Measurements from ENCODE around the gene USP13. TPM values are rescaled to one million over a fixed set of nuclear protein-coding genes. Genes with fewer than 3 reads are reported as not detected.
A peak's percentile ranks its signal among the peaks of the same experiment; 100 is the strongest.

The USP13 gene
- total and polyA plus RNA-seq, 10 of the 15 experiments (the other 5 are each of a cell fraction or from before 2014, with no cell fraction given): 3.2 to 20.8 (median 9.0) TPM

- TF ChIP-seq GATAD2B (conservative IDR thresholded peaks at IDR 0.05; ENCODE audit: low read depth) (peak; percentile 62), IRF3 (IDR thresholded peaks at IDR 0.05) (no peak), JUND (IDR thresholded peaks at IDR 0.05; ENCODE audit: low read depth, low read length) (no peak), POLR2AphosphoS5 (IDR thresholded peaks at IDR 0.05; ENCODE audit: low read length) (no peak), NBN (IDR thresholded peaks at IDR 0.05) (peak; percentile 33; the same call in 1 of the 2 replicates), BRCA1 (IDR thresholded peaks at IDR 0.05; ENCODE audit: low read depth, low read length) (no peak), ZNF217 (IDR thresholded peaks at IDR 0.05) (no peak), MEF2B (IDR thresholded peaks at IDR 0.05; ENCODE audit: partially characterized antibody, poor library complexity, severe bottlenecking) (no peak), PRDM15 (CRISPR knock-in tag; IDR thresholded peaks at IDR 0.05) (no peak), CEBPZ (IDR thresholded peaks at IDR 0.05; ENCODE audit: low read depth, low read length) (no peak), IKZF1 (conservative IDR thresholded peaks at IDR 0.05) (peak; percentile 50), PBX3 (IDR thresholded peaks at IDR 0.05; ENCODE audit: insufficient replicate concordance, low read depth, low read length) (no peak), NFXL1 (IDR thresholded peaks at IDR 0.05; ENCODE audit: borderline replicate concordance) (no peak), TCF3 (IDR thresholded peaks at IDR 0.05; ENCODE audit: borderline replicate concordance, insufficient read depth, low read depth, low read length) (no peak), GABPA (IDR thresholded peaks at IDR 0.05; ENCODE audit: low read depth) (no peak), NFYA (IDR thresholded peaks at IDR 0.05; ENCODE audit: borderline replicate concordance, low read depth, low read length) (no peak), CTCF (IDR thresholded peaks at IDR 0.05 in 2 of 3, conservative IDR thresholded peaks at IDR 0.05 in 1 of 3; ENCODE audit: control insufficient read depth in 2 of 3, extremely low read depth in 1 of 3, insufficient read depth in 1 of 3, low read depth in 3 of 3, low read length in 3 of 3) (peak in 2 of 3 experiments; percentile 8 to 36; a peak in 3 of 6 replicates), EZH2 (IDR thresholded peaks at IDR 0.05; ENCODE audit: borderline replicate concordance, control insufficient read depth, low read depth, low read length) (no peak)
These were observed 407 bp downstream of the USP13 start (continued) for GRCh38 chr3:179653096-179653797.
